GM12878 (cell line): Measurements from ENCODE around the gene ARAP1. TPM values are rescaled to one million over a fixed set of nuclear protein-coding genes. Genes with fewer than 3 reads are reported as not detected.

ENCODE experiments used
- ATAC-seq: fragments of 200-7000 bp; cut with Tn5 transposase; 3 replicates; pipeline ENCODE4 v1.9.1; 2020; ENCODE audit warnings: mild to moderate bottlenecking, moderate library complexity
- BruUV-seq: library from RNA; stranded (reverse); fragments of 400-500 nt; replicated peaks from 2 replicates; lab custom pipeline; 2021; lab: Mats Ljungman, UMichigan
- CTCF ChIA-PET: fragments of 300-600 bp; sonication (Branson Sonifier 250); formaldehyde crosslinking; extraction: SDS; loops from one replicate; lab custom pipeline; 2021; ENCODE audit warnings: inconsistent platforms; lab: Yijun Ruan, JAX
- POLR2A ChIA-PET: fragments of 350-600 bp; formaldehyde crosslinking; extraction: SDS; loops from one replicate; lab custom pipeline; 2021; ENCODE audit warnings: inconsistent platforms; lab: Charles Lee
- RAD21 ChIA-PET: fragments of 300-600 bp; sonication (Branson Sonifier 250); formaldehyde crosslinking; loops from one replicate; lab custom pipeline; 2023; ENCODE audit warnings: antibody characterized with exemption; ENCODE audit not compliant: unreplicated experiment; lab: Charles Lee
- SMC1A ChIA-PET: fragments of 300-600 bp; sonication (Branson Sonifier 250); formaldehyde crosslinking; loops from one replicate; lab custom pipeline; 2023; ENCODE audit not compliant: unreplicated experiment, uncharacterized antibody; lab: Charles Lee
- DNase-seq: peaks from one replicate; pipeline ENCODE4 v3.0.0-alpha.2; 2011; ENCODE audit warnings: low read depth, low spot score
- FAIRE-seq: peaks from 3 replicates; lab custom pipeline; 2011; peaks lifted over from hg19 to GRCh38; lab: Jason Lieb, UNC
- H2AFZ ChIP-seq: 2 replicates; pipeline ENCODE4 v1.6.0; 2011; ENCODE audit warnings: low read depth, low read length, control low read depth; ENCODE audit not compliant: control insufficient read depth
- H3K27ac ChIP-seq: 2 replicates; pipeline ENCODE4 v1.5.1; 2011; ENCODE audit warnings: control low read depth; ENCODE audit not compliant: control insufficient read depth, insufficient read depth
- H3K27me3 ChIP-seq, 2 experiments: replicated peaks in 1 of 2; 2 replicates each; pipeline versions ENCODE4 v1.6.0 to v1.6.1; 2011; ENCODE audit warnings: low read length in 1 of 2; ENCODE audit not compliant: control insufficient read depth in 2 of 2, insufficient read depth in 2 of 2
- H3K36me3 ChIP-seq, 2 experiments: 2 replicates each; pipeline ENCODE4 v1.5.1; 2011; ENCODE audit warnings: low read length in 1 of 2; ENCODE audit not compliant: control insufficient read depth in 2 of 2, insufficient read depth in 2 of 2
- H3K4me1 ChIP-seq: 2 replicates; pipeline ENCODE4 v1.6.1; 2011; ENCODE audit warnings: mild to moderate bottlenecking, low read length, moderate library complexity, mixed read lengths; ENCODE audit not compliant: control insufficient read depth, insufficient read depth
- H3K4me2 ChIP-seq: 2 replicates; pipeline ENCODE4 v1.6.0; 2011; ENCODE audit warnings: control low read depth; ENCODE audit not compliant: control insufficient read depth, insufficient read depth
- H3K4me3 ChIP-seq: fragments of 200-600 bp; sonication (generic); 2 replicates; pipeline ENCODE4 v1.5.1; 2016
- H3K79me2 ChIP-seq: 2 replicates; pipeline ENCODE4 v1.6.0; 2011; ENCODE audit warnings: low read length; ENCODE audit not compliant: control insufficient read depth, insufficient read depth
- H3K9ac ChIP-seq: 2 replicates; pipeline ENCODE4 v1.8.0; 2011; ENCODE audit warnings: low read length, control low read depth, mixed read lengths; ENCODE audit not compliant: control insufficient read depth, insufficient read depth
- H3K9me3 ChIP-seq: replicated peaks from 3 replicates; pipeline ENCODE4 v1.5.1; 2011; ENCODE audit warnings: mild to moderate bottlenecking, low read length; ENCODE audit not compliant: control insufficient read depth, insufficient read depth
- H4K20me1 ChIP-seq: 2 replicates; pipeline ENCODE4 v1.6.0; 2011; ENCODE audit not compliant: control insufficient read depth, insufficient read depth
- CBFB ChIP-seq: IDR thresholded peaks from 2 replicates; pipeline ENCODE4 v1.6.1; 2016; ENCODE audit warnings: antibody characterized with exemption, low read depth
- CBX3 ChIP-seq: fragments of 200-600 bp; sonication (generic); IDR thresholded peaks from 2 replicates; pipeline ENCODE4 v1.6.1; 2016; ENCODE audit warnings: low read depth, borderline replicate concordance
- EED ChIP-seq: sonication (generic); IDR thresholded peaks from 2 replicates; pipeline ENCODE4 v1.6.1; 2016; ENCODE audit warnings: antibody characterized with exemption, low read depth
- IKZF1 ChIP-seq: fragments of 450-650 bp; conservative IDR thresholded peaks from 2 replicates; pipeline ENCODE4 v1.6.1; 2017; ENCODE audit warnings: antibody characterized with exemption, mild to moderate bottlenecking
- IKZF2 ChIP-seq, 2 experiments: fragments of 450-650 bp; IDR thresholded peaks; 2 replicates each; pipeline ENCODE4 v1.6.1; 2017; ENCODE audit warnings: mild to moderate bottlenecking in 2 of 2, moderate library complexity in 2 of 2
- MLLT1 ChIP-seq: fragments of 450-650 bp; IDR thresholded peaks from 2 replicates; pipeline ENCODE4 v1.6.1; 2016; ENCODE audit warnings: mild to moderate bottlenecking
- MTA2 ChIP-seq: fragments of 450-650 bp; IDR thresholded peaks from 2 replicates; pipeline ENCODE4 v1.6.1; 2016; ENCODE audit warnings: low read depth, mild to moderate bottlenecking, moderate library complexity
- PKNOX1 ChIP-seq: fragments of 450-650 bp; IDR thresholded peaks from 2 replicates; pipeline ENCODE4 v1.6.1; 2016; ENCODE audit warnings: mild to moderate bottlenecking
- POLR2A ChIP-seq: IDR thresholded peaks from 2 replicates; pipeline ENCODE4 v1.6.1; 2011; ENCODE audit warnings: low read depth, mild to moderate bottlenecking, low read length
- RAD21 ChIP-seq: IDR thresholded peaks from 2 replicates; pipeline ENCODE4 v1.6.1; 2011; ENCODE audit warnings: mild to moderate bottlenecking, low read depth, low read length, moderate library complexity; ENCODE audit not compliant: insufficient read depth
- RUNX3 ChIP-seq: IDR thresholded peaks from 2 replicates; pipeline ENCODE4 v1.6.1; 2012; ENCODE audit warnings: low read length, inconsistent platforms
- SMARCA5 ChIP-seq: fragments of 450-650 bp; IDR thresholded peaks from 2 replicates; pipeline ENCODE4 v1.6.1; 2017; ENCODE audit warnings: mild to moderate bottlenecking
- TCF3 ChIP-seq: IDR thresholded peaks from 2 replicates; pipeline ENCODE4 v1.6.1; 2012; ENCODE audit warnings: low read depth, mild to moderate bottlenecking, low read length, borderline replicate concordance; ENCODE audit not compliant: insufficient read depth
- ZBTB33 ChIP-seq: fragments of 450-650 bp; IDR thresholded peaks from 2 replicates; pipeline ENCODE4 v1.6.1; 2017; ENCODE audit warnings: mild to moderate bottlenecking
- WGBS: methylation state at CpG from one replicate; pipeline ENCODE4 v1.1.6; 2016; ENCODE audit warnings: low lambda C conversion rate; ENCODE audit not compliant: insufficient replicate concordance, insufficient coverage; ENCODE audit errors: missing lambda C conversion rate; 5-methylcytosine and 5-hydroxymethylcytosine counted together
- in situ Hi-C: fragments of 300-500 bp; cut with MboI; formaldehyde crosslinking; loops from 9 replicates; pipeline ENCODE4 v1.14.3; 2018; ENCODE audit warnings: mixed read lengths
- intact Hi-C: fragments of 100-400 bp; cut with micrococcal nuclease; formaldehyde crosslinking; loops from one replicate; pipeline ENCODE4 v1.14.2; 2022; ENCODE audit not compliant: unreplicated experiment
- polyA plus RNA-seq, 11 experiments: library from polyadenylated mRNA; depleted of rRNA in 4 of 11; unstranded in 6 of 11; stranded (reverse) in 5 of 11; fragments of >200 nt; fragmentation: Nextera tagmentation in 4 of 11; fragmentation: Illumina TruSeq in 1 of 11; extraction: Ambion mirVana in 4 of 11; extraction: Trizol in 1 of 11; gene quantifications; 1 replicate in 1 of 11; 2 replicates in 10 of 11; pipeline versions ENCODE4 v1.2.1 to v1.2.3, GENCODE V29; 2011 to 2016; ENCODE audit warnings: inconsistent platforms in 2 of 11, missing spikeins in 2 of 11, low read depth in 1 of 11
- total RNA-seq, 4 experiments: library from RNA; depleted of rRNA in 3 of 4; stranded (reverse); fragments of >200 nt in 3 of 4; fragmentation: Illumina TruSeq in 1 of 4; extraction: Trizol in 1 of 4; gene quantifications; 2 replicates each; pipeline versions ENCODE4 v1.2.1 to v1.2.3, GENCODE V29; 2013 to 2021
- TF ChIP-seq, protein P1 (sequence below), 3 experiments: IDR thresholded peaks in 2 of 3; conservative IDR thresholded peaks in 1 of 3; 2 replicates each; pipeline ENCODE4 v1.5.1; 2011; ENCODE audit warnings: low read depth in 3 of 3, low read length in 3 of 3, mild to moderate bottlenecking in 3 of 3, control low read depth in 2 of 3, moderate library complexity in 2 of 3, inconsistent platforms in 1 of 3, mixed read lengths in 1 of 3; ENCODE audit not compliant: control insufficient read depth in 2 of 3, insufficient read depth in 1 of 3; ENCODE audit errors: extremely low read depth in 1 of 3

ARAP1 gene
- total and polyA plus RNA-seq, 10 of the 15 experiments (the other 5 are each of a cell fraction or from before 2014, with no cell fraction given): 0.55 to 102 (median 51.0) TPM

GRCh38 chr11:72787216-72788104, 35.3 kb upstream of the ARAP1 start:
- FAIRE-seq (no peak), DNase-seq (no peak), ATAC-seq (peak; percentile 91)
- Histone ChIP-seq H3K4me2 (peak overlapping the region; percentile 63), H4K20me1 (no peaks in the 10 kb centered on the region), H3K9ac (peak overlapping the region; percentile 51), H3K27me3 (no peaks in the 10 kb centered on the region), H3K79me2 (no peaks in the 10 kb centered on the region), H3K36me3 (no peaks in the 10 kb centered on the region), H2AFZ (peak overlapping the region; percentile 57), H3K4me1 (peaks cover 24% of the 10 kb centered on the region), H3K9me3 (no peaks in the 10 kb centered on the region), H3K4me3 (no peak overlapping the region; the same call in 1 of the 2 replicates), H3K27ac (peak overlapping the region; percentile 68)
- WGBS: 57% methylated on average over 5 of the region's 16 CpGs
- intact Hi-C loops (no loop called here), in situ Hi-C loops (no loop called here)
- SMC1A ChIA-PET: interaction anchor here (0.6 to 1.9 kb wide), 7 partner anchors 25 to 62 kb away, joined by 3 to 8 read pairs (median 4); no protein-coding TSS in a partner anchor
- no TSS peak for BruUV-seq
- POLR2A ChIA-PET: interaction anchor here (0.6 to 1.5 kb wide), 6 partner anchors 8 to 601 kb away, joined by 3 to 9 read pairs (median 3); no protein-coding TSS in a partner anchor
- RAD21 ChIA-PET: interaction anchor here (1.0 to 10.5 kb wide), 4 partner anchors 29 to 70 kb away, joined by 3 to 256 read pairs (median 4); no protein-coding TSS in a partner anchor
- CTCF ChIA-PET: interaction anchor here (1.5 to 15.0 kb wide), 4 partner anchors 25 to 61 kb away, joined by 5 to 469 read pairs (median 6); no protein-coding TSS in a partner anchor
- TF ChIP-seq, protein P1, sequence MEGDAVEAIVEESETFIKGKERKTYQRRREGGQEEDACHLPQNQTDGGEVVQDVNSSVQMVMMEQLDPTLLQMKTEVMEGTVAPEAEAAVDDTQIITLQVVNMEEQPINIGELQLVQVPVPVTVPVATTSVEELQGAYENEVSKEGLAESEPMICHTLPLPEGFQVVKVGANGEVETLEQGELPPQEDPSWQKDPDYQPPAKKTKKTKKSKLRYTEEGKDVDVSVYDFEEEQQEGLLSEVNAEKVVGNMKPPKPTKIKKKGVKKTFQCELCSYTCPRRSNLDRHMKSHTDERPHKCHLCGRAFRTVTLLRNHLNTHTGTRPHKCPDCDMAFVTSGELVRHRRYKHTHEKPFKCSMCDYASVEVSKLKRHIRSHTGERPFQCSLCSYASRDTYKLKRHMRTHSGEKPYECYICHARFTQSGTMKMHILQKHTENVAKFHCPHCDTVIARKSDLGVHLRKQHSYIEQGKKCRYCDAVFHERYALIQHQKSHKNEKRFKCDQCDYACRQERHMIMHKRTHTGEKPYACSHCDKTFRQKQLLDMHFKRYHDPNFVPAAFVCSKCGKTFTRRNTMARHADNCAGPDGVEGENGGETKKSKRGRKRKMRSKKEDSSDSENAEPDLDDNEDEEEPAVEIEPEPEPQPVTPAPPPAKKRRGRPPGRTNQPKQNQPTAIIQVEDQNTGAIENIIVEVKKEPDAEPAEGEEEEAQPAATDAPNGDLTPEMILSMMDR (IDR thresholded peaks at IDR 0.05 in 2 of 3, conservative IDR thresholded peaks at IDR 0.05 in 1 of 3; ENCODE audit: control insufficient read depth in 2 of 3, extremely low read depth in 1 of 3, insufficient read depth in 1 of 3, low read depth in 3 of 3, low read length in 3 of 3): peak in 2 of 3 experiments; percentile 44 to 49; a peak in 3 of 6 replicates
- TF ChIP-seq EED (peak; percentile 50), MLLT1 (peak; percentile 71), CBX3 (no peak), RAD21 (0 out of 2 replicates have a peak, but pooled peaks have one; percentile 8), SMARCA5 (0 out of 2 replicates have a peak, but pooled peaks have one; percentile 30), PKNOX1 (0 out of 2 replicates have a peak, but pooled peaks have one; percentile 5), IKZF2 (IDR thresholded peaks at IDR 0.05) (peak; percentile 37 to 56; a peak in 2 of 4 replicates), CBFB (peak; percentile 20; the same call in 1 of the 2 replicates), IKZF1 (0 out of 2 replicates have a peak, but pooled peaks have one; percentile 46), POLR2A (no peak), RUNX3 (peak; percentile 69), MTA2 (no peak), TCF3 (0 out of 2 replicates have a peak, but pooled peaks have one; percentile 40), ZBTB33 (peak; percentile 98)
